Stimulated activated naive B cell treated with anti-CD40 and anti-IgM and Interleukin-4, amounts not matched to agents 10 μg/mL and 1 μg/mL and 100 μg/mL, for 72 hours (primary cell): ENCODE measurements around the gene MNT.

ENCODE experiments used
- ATAC-seq, 2 donors: fragments of 150-1000 bp; cut with Tn5 transposase; replicated peaks; 2 replicates each; pipeline ENCODE4 v1.10.0; 2021; ENCODE audit warnings: moderate library complexity in 1 of 2
- DNase-seq: peaks from one replicate; pipeline ENCODE4 v3.0.0; 2021
- H3K27ac Mint-ChIP-seq: one replicate; pipeline ENCODE4 v1.8.0; 2022; ENCODE audit warnings: mild to moderate bottlenecking, mixed read lengths
- H3K27me3 Mint-ChIP-seq, 2 donors: one replicate each; pipeline ENCODE4 v1.8.0; 2022; ENCODE audit warnings: mixed read lengths in 2 of 2
- H3K36me3 Mint-ChIP-seq, 2 donors: one replicate each; pipeline ENCODE4 v1.8.0; 2022; ENCODE audit warnings: mixed read lengths in 2 of 2, mild to moderate bottlenecking in 1 of 2
- H3K4me1 Mint-ChIP-seq, 2 donors: one replicate each; pipeline ENCODE4 v1.8.0; 2022; ENCODE audit warnings: mixed read lengths in 2 of 2, mild to moderate bottlenecking in 1 of 2
- H3K4me3 Mint-ChIP-seq, 2 donors: one replicate each; pipeline ENCODE4 v1.8.0; 2022; ENCODE audit warnings: mild to moderate bottlenecking in 2 of 2, mixed read lengths in 2 of 2, moderate library complexity in 1 of 2
- H3K9me3 Mint-ChIP-seq, 2 donors: one replicate each; pipeline ENCODE4 v1.8.0; 2022; ENCODE audit warnings: mixed read lengths in 2 of 2, mild to moderate bottlenecking in 1 of 2

MNT gene

DNA sequence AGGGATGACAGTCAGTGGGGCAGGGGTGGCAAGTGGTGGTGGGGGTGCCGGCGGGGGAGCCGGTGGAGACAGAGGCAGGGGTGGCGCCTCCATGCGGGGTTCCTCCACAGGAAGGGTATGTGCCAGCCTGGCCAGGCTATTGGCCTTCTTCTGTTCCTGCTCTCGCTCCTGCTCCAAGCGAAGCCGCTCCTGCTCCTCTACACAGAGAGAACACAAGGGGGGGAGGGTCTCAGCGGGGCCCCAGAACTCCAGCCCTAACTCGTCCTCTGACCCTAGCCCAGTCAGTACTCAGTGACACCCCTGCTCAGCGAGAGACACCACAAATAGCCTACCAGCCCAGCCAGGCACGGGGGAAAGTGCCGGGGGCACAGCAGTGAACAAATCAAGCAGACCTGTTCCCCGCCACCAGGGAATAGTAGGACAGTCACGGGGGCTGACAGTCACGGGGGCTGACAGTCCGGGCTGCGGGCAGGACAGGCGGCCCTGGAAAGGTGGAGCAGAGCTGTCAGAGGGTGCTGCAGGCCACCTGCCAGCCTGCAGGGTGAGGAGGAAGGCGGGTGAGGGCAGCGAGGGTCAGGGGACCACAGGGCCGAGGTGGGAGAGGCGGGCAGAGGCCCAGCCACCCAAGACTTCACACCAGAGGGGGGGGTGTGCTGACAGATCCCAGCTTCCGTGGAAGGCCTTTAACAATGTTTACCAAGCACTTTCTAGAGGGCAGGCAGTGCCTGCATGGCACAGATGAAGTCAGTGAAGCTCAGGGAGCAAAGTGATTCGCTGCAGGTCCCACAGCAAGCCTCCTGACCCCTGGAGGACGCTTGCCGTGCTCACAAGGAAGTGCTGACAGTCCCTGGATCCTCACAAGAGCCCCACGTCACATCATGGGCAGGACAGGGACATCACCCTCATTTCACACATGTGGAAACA, 5.3 kb downstream of the MNT start:
- Mint-ChIP-seq H3K4me3 (peak overlapping the region; percentile 83 to 85), H3K9me3 (no peaks in the 10 kb centered on the region), H3K27ac (peak overlapping the region; percentile 14), H3K4me1 (peaks cover 65 to 80% of the 10 kb centered on the region in 2 donors), H3K36me3 (peaks cover 12 to 13% of the 10 kb centered on the region in 2 donors), H3K27me3 (no peaks in the 10 kb centered on the region)
- ATAC-seq = no peak
- no peak for DNase-seq

DNA sequence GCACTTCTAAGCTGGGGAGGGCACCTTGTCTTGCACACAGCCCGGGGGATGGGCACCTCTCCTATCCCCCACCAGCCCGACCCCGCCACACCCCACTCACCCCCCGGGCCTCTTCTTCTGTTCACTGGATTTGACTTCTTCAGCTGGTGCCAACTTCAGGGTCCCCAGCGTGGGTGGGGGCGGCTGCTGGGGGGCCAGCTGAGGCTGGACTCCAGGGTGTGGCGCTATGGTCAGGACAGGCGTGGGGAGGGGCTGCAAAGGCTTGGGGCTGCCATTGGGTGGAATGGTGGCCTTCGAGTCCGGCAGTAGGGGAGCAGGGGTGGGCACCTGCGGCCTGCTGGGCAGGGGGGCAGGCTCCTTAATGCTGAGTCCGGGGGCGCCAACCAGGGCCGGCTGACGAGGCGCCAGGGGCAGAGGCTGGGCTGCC, 6.1 kb downstream of the MNT start:
- Mint-ChIP-seq H3K27ac (peak overlapping the region; percentile 84), H3K4me3 (peak overlapping the region; percentile 47 to 64), H3K4me1 (peaks cover 62 to 82% of the 10 kb centered on the region in 2 donors), H3K9me3 (no peaks in the 10 kb centered on the region), H3K36me3 (peaks cover 9 to 12% of the 10 kb centered on the region in 2 donors), H3K27me3 (no peaks in the 10 kb centered on the region)
- DNase-seq (no peak), ATAC-seq (no peak)

DNA sequence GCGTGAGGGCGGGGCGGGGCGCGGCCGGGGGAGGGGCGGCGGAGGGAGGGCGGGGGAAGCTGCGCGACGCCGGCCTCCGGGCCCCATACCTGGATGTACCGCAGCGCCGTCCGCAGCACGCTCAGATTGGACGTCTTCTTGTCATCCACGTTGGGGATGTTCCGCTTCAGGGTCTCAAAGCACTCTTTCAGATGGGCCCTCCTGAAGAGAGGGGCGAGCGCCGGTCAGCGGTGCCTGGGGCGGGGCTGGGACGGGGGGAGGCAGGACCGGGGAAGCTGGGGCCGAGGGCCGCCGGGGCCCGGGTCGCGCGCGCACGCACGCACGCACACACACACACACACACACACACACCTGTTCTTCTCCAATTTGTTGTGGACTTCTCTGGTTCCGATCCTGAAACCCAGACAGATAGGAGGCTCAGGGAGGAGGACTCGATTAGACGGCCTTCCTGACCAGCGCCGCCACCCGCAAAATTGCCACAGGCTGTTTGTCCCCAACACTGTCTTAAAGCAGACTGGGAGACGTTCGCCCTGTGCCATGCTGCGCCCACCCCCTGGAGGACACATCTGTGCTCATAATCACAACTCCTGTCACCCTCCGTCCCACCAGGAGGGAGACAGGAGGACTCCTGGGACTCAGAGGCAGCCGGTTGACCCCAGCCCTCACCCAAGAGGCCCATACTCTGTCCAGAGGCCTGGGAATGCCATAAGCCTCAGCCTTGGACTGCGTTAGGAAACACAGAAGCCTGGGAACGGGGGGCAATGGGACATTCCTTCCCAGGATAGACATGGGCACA, 6.7 kb downstream of the MNT start:
- H3K27ac Mint-ChIP-seq = peak overlapping the region; percentile 94
- no peaks in the 10 kb centered on the region for H3K27me3 Mint-ChIP-seq
- peak overlapping the region; percentile 82 to 86 for H3K4me3 Mint-ChIP-seq
- H3K4me1 Mint-ChIP-seq = peaks cover 62 to 85% of the 10 kb centered on the region in 2 donors
- H3K36me3 Mint-ChIP-seq = peaks cover 9 to 16% of the 10 kb centered on the region in 2 donors
- no peak for ATAC-seq
- no peaks in the 10 kb centered on the region for H3K9me3 Mint-ChIP-seq
- DNase-seq = no peak

DNA sequence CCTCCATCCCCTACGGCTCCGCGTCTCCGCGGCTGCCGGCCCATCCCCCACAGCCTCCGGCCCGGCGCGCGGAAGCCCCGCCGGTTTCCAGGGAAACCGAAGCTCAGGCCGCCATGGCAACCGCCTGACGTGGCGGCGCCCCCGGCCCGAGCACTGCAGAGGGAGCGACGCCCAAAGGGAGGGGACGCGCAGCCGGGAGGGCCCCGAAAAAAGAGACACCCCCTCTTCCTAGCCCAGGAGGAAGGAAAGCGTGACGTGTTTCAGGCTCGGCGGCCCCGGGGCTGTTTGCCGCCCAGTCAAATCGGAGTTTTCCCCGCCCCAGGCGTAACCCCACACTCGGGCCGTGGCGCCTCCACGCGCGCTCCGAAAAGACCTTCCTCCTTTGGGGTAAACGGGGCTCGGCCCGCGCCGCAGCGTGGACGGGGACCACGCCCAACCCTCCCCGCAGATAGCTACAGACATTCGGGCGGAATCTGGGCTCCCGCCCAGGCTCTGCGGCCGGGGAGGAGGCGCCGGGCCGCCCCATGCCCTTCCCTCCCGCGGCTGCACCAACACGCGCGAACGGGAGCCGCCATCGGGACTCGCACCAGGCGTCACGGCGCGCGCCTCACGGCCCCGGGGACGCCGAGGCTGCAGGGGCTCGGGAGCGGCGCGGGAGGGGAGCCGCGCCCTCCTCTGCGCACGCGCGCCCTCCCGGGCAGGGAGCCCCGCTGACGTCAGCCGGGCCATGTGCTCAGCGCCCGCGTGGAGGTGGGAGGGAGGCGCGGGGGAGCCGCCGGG, 7.5 kb downstream of the MNT start:
- Mint-ChIP-seq H3K9me3 (no peaks in the 10 kb centered on the region), H3K4me1 (peaks cover 62 to 85% of the 10 kb centered on the region in 2 donors), H3K27me3 (no peaks in the 10 kb centered on the region), H3K4me3 (peak overlapping the region; percentile 93), H3K36me3 (peaks cover 13 to 24% of the 10 kb centered on the region in 2 donors), H3K27ac (peak overlapping the region; percentile 96)
- ATAC-seq (peak; percentile 45 to 58), DNase-seq (peak; percentile 88)

DNA sequence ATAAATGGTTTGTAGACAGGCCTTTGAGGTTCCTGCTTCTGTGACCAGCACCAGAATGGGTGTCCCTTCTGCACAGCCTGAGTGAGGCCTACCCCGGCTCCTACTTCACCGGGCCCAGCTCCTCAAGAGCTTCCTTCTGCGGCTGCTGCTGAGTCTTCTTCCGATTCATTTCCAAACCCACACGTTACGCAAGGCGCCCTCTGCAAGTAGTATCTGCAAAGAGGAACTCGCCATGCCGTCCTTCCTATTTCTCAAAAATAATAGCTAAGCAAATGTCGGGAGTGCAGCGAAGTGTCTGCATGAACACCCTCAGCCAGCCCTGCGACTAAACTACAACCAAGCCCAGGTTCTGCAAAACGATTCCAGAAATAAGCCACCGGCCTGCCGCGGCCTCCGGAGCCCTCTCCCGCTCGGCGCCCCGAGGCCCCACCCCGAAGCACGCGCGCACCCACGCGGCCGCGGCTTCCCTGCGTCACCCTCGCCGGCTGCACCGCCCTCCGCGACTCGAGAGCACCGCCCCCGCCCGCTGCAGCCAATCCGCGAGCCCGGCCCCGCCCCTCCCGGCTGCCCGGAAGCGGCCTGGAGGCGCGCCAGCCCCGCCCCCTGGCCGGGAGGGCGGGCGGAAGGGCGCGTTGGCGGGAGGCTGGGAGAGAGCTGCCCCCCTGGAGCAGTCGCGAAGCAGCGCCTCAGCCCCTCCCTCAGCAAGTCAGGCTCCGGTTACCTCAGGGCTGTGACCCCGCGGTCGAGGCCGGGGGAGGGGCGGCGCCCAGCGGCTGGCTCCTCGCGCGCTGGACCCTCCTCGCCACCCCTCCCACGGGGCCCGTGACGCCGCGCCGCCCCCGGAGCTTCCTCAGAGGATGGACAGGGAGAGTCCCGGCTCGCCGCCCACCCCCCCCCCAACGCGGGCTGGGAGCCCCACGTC, 8.3 kb downstream of the MNT start:
- H3K27ac Mint-ChIP-seq = peak overlapping the region; percentile 99
- H3K4me1 Mint-ChIP-seq = peaks cover 56 to 82% of the 10 kb centered on the region in 2 donors
- H3K27me3 Mint-ChIP-seq = no peaks in the 10 kb centered on the region
- peak; percentile 62 to 68 for ATAC-seq
- peaks cover 18 to 29% of the 10 kb centered on the region in 2 donors for H3K36me3 Mint-ChIP-seq
- H3K4me3 Mint-ChIP-seq = peak overlapping the region; percentile 93
- DNase-seq = peak; percentile 97
- no peaks in the 10 kb centered on the region for H3K9me3 Mint-ChIP-seq

DNA sequence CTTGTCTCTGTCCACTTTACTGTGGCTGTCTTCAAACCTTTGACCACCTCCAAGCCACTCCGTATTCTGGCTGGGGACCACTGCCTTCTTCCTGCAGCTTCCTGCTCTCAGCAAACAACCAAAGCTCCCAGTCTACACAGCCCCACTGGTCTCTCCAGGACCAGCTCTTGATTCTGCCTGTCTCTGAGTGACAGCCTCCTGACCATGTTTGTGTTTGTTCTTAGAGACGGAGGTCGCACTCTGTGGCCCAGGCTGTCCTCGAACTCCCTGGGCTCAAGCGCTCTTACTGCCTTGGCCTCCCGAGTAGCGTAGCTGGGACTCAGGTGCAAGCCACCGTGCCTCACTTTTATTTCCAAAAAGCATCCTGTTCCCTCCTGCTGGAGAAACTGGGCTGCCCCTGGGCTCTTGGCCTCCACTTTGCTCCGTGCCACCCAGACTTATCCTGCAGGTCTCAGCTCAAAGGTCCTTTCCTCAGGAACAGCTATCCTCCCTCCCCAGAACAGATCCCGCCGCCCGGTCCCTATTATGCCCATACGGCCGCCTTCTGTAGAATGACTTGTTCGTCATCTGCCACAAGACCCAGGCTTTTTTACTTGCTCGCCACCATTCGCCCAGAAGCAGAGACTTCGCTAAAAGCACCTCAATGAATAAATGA, 9.1 kb downstream of the MNT start:
- peak overlapping the region; percentile 99 for H3K27ac Mint-ChIP-seq
- ATAC-seq = no peak
- peak overlapping the region; percentile 93 for H3K4me3 Mint-ChIP-seq
- peaks cover 48 to 74% of the 10 kb centered on the region in 2 donors for H3K4me1 Mint-ChIP-seq
- H3K9me3 Mint-ChIP-seq = no peaks in the 10 kb centered on the region
- no peaks in the 10 kb centered on the region for H3K27me3 Mint-ChIP-seq
- no peak for DNase-seq
- peaks cover 21 to 34% of the 10 kb centered on the region in 2 donors for H3K36me3 Mint-ChIP-seq

DNA sequence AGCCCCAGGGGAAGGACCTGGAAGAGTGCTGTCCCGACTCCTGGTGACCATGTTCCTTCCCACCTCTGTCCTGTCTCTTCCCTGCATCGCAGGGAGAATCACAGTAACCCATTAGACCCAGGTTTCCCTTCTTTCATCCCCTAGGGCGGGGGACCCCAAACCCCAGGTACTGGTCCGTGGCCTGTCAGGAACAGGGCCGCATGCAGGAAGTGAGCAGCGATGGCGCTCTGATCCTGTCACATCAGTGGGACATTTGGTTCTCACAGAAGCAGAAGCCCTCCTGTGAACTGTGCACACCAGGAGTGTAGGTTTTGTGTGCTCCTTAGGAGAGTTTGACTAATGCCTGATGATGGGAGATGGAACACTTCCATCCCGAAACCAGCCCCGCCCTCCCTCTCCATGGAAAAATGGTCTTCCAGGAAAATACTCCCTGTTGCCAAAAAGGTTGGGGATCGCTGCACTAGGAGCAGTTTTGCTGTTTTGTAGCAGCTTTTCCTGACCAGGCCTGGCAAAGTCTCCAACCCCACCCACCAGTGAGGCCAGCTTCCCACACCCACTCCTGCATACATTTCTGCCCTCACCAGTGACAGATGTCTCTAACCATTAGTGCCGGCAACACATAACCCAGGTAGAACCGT, 10.5 kb downstream of the MNT start:
- DNase-seq = no peak
- H3K9me3 Mint-ChIP-seq = no peaks in the 10 kb centered on the region
- H3K36me3 Mint-ChIP-seq = peaks cover 22 to 35% of the 10 kb centered on the region in 2 donors
- no peak for ATAC-seq
- peak overlapping the region; percentile 20 for H3K27ac Mint-ChIP-seq
- peaks cover 36 to 60% of the 10 kb centered on the region in 2 donors for H3K4me1 Mint-ChIP-seq
- H3K27me3 Mint-ChIP-seq = no peaks in the 10 kb centered on the region
- H3K4me3 Mint-ChIP-seq = peak overlapping the region in 1 of 2 donors; percentile 93

DNA sequence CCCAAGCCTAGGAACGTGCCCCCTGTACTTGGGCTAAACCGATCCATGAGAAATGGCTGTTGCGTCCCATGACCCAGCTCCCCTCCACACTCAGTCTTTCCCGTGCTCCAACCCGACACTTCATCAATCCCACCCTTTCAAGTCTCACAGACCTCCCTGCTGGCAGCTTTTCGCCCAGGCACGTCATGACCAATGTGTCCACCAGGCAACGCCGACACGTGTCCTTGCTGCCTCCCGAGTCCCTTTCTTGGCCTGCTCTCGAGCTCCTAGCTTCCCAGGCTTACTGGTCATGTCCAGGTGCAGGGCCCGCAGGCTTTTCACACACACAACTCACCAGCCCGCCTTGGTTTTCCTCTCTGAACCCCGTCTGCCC, 12.2 kb downstream of the MNT start:
- ATAC-seq = no peak
- Mint-ChIP-seq H3K4me1 (peaks cover 29 to 47% of the 10 kb centered on the region in 2 donors), H3K27ac (peak overlapping the region; percentile 59), H3K9me3 (no peaks in the 10 kb centered on the region), H3K36me3 (peaks cover 20 to 35% of the 10 kb centered on the region in 2 donors), H3K4me3 (no peak overlapping the region), H3K27me3 (no peaks in the 10 kb centered on the region)
- no peak for DNase-seq

DNA sequence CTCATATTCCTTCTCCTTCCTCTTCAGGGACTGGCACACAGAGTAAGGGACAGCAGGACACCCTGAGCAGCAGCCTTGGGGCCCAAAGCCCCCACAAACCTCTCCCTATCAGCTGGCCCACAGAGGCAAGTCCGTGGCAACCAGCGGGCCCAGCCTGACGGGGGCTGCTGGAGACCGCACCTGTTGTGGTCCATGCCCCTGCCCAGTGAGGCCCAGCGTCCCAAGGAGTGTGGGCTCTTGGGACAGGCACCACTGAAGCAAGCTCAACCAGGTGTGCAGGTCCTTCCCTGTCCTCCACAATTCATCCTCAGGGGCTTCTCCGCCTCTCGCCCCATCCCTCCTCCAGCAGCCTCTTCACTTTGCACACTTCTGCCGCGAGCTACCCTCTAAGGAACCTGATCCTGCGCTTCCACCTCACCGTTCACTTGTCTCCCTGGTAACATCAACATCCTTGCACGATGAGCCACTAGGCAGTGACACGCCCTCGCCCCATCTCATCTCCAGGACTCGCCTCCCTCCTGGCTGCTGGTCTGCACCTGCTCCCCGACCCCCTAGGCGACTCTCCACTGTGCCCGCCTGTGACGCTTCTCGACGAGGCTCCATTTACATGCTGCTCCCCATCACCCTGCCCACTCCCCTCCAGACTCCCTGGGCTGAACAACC, 12.7 kb downstream of the MNT start:
- Mint-ChIP-seq H3K27me3 (no peaks in the 10 kb centered on the region), H3K4me3 (no peak overlapping the region), H3K4me1 (peaks cover 31 to 52% of the 10 kb centered on the region in 2 donors), H3K9me3 (no peaks in the 10 kb centered on the region), H3K27ac (peak overlapping the region; percentile 71), H3K36me3 (peaks cover 20 to 35% of the 10 kb centered on the region in 2 donors)
- ATAC-seq (no peak), DNase-seq (no peak)

DNA sequence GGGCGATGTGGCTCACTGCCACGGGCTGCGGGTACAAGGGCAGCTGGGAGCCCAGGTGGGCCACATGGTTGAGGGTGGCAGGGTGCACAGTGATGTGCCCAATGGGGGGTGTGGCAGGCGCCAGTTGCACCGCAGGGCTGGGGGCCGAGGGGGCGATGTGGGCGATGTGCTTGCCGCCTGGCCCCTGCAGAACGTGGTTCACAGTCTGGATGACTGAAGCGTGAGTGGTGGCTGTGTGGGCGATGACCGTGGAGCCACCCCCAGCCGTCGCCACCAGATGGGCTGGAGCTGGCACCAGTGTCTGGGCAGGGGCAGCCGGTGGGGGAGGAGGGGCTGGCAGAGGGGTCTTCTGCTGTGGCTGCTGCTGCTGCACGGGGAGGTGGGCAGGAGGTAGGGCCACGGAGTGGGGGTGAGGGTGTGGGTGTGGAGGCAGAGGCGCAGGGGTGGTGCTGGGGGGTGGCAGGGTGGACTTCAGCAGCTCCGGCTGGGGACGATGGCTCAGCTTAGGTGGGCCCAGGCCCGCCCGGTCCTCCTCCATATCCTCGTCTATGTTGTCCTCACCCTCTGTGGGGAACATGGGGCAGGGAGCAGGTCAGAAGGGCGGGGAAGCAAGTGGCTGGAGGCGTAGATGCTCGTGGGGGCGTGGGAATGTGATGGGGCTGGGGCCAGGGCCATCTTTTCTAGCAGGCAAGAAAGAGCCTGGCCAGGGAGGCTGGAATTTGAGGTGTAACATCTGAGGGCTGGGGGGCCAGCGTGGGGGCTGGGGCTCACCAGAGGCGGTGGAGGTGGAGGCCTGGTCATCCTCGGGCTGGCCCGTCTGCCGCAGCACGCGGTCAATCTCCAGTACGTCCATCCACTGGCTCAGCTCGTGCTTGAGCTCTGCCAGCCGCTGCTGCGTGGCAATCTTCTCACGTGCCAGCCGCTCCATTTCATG, 13.5 kb downstream of the MNT start:
- Mint-ChIP-seq H3K27ac (peak overlapping the region; percentile 71), H3K4me1 (peaks cover 30 to 51% of the 10 kb centered on the region in 2 donors), H3K36me3 (peaks cover 19 to 33% of the 10 kb centered on the region in 2 donors), H3K4me3 (no peak overlapping the region), H3K27me3 (no peaks in the 10 kb centered on the region), H3K9me3 (no peaks in the 10 kb centered on the region)
- no peak for DNase-seq
- no peak for ATAC-seq

DNA sequence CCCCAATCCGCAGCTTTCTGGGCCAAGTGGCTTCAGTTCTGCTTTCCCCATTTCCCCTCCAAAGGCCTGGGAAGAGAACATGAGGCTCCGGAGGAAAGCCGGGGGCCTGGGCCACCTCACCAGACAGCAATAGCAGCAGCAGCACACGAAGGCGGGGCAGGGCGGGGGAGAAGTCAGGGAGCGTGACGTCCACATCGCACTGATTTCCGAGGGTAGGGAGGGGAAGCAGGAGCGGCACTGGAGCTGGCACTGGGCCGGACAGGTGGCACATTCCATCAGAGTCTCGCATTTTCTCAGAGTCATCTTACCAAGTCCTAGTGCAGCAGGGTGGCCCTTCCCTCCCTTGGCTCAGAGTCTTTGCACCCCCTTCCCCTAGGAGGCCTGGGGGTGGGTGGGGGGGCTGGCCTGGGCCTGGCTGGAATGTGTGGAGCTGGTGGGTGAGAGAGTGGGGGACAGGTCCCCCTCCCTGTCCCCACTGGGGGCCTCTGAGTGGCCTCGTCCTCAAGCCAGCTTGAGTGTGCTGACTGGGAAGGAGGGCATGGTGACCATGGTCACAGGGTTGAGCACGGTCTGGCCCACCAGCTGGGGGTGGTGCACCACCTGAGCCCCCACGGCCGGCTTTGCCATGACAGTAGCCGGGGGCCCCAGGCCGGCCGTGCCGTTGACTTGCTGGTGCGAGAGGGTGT, 14.3 kb downstream of the MNT start:
- peaks cover 22 to 43% of the 10 kb centered on the region in 2 donors for H3K4me1 Mint-ChIP-seq
- H3K36me3 Mint-ChIP-seq = peaks cover 13 to 25% of the 10 kb centered on the region in 2 donors
- peak overlapping the region; percentile 20 for H3K27ac Mint-ChIP-seq
- ATAC-seq = no peak
- DNase-seq = no peak
- H3K27me3 Mint-ChIP-seq = no peaks in the 10 kb centered on the region
- H3K9me3 Mint-ChIP-seq = no peaks in the 10 kb centered on the region
- H3K4me3 Mint-ChIP-seq = no peak overlapping the region
